ENCODE measurements around the gene MYO5B.

- TF ChIP-seq POLR2A (IDR thresholded peaks at IDR 0.05; ENCODE audit: low read length): no peak
- TF ChIP-seq MAFK (IDR thresholded peaks at IDR 0.05; ENCODE audit: partially characterized antibody): no peak
- TF ChIP-seq REST (IDR thresholded peaks at IDR 0.05): no peak
Measured at GRCh38 chr18:50113726-50114125, 81.2 kb downstream of the MYO5B start.

Measured in A549 (cell line).